Neural progenitor cell (in vitro differentiated cells): ENCODE data around the gene CDK10. TPM values are rescaled to one million over a fixed set of nuclear protein-coding genes. Genes with fewer than 3 reads are reported as not detected.

Experiments
- DNase-seq: peaks from one replicate; pipeline ENCODE4 v3.0.0-alpha.2; 2016; ENCODE audit warnings: low spot score
- H2AFZ ChIP-seq: fragments of 200-600 bp; sonication (generic); replicated peaks from 2 replicates; pipeline ENCODE4 v1.6.1; 2016; ENCODE audit warnings: antibody characterized with exemption
- H3F3A ChIP-seq: fragments of 200-600 bp; sonication (generic); 2 replicates; pipeline ENCODE4 v1.6.1; 2016; ENCODE audit warnings: antibody characterized with exemption, low read depth
- H3K27ac ChIP-seq: fragments of 200-600 bp; sonication (generic); 2 replicates; pipeline ENCODE4 v1.5.1; 2016; ENCODE audit warnings: mild to moderate bottlenecking
- H3K27me3 ChIP-seq: fragments of 200-600 bp; sonication (generic); 2 replicates; pipeline ENCODE4 v1.6.1; 2016; ENCODE audit warnings: mild to moderate bottlenecking, moderate library complexity
- H3K36me3 ChIP-seq: fragments of 200-600 bp; sonication (generic); 2 replicates; pipeline ENCODE4 v1.5.1; 2016
- H3K4me1 ChIP-seq: fragments of 200-600 bp; sonication (generic); 2 replicates; pipeline ENCODE4 v1.6.1; 2016; ENCODE audit warnings: mixed run types
- H3K4me2 ChIP-seq: fragments of 200-600 bp; sonication (generic); 2 replicates; pipeline ENCODE4 v1.6.1; 2016
- H3K4me3 ChIP-seq: fragments of 200-600 bp; sonication (generic); 2 replicates; pipeline ENCODE4 v1.5.1; 2016
- H3K79me2 ChIP-seq: fragments of 200-600 bp; sonication (generic); 2 replicates; pipeline ENCODE4 v1.6.1; 2016; ENCODE audit warnings: low read depth
- H3K9ac ChIP-seq: fragments of 200-600 bp; sonication (generic); 2 replicates; pipeline ENCODE4 v1.6.1; 2016
- H3K9me3 ChIP-seq: fragments of 200-600 bp; sonication (generic); 2 replicates; pipeline ENCODE4 v1.5.1; 2016; ENCODE audit warnings: low read depth
- H4K20me1 ChIP-seq: fragments of 200-600 bp; sonication (generic); 2 replicates; pipeline ENCODE4 v1.6.1; 2016; ENCODE audit warnings: low read depth
- H3K27ac Mint-ChIP-seq: 3 replicates; pipeline ENCODE4 v1.8.0; 2021; ENCODE audit warnings: mixed read lengths
- H3K27me3 Mint-ChIP-seq: 2 replicates; pipeline ENCODE4 v1.8.0; 2022; ENCODE audit warnings: low read depth, mild to moderate bottlenecking, inconsistent platforms, moderate library complexity, mixed read lengths; ENCODE audit not compliant: insufficient read depth
- H3K36me3 Mint-ChIP-seq: 3 replicates; pipeline ENCODE4 v1.8.0; 2021; ENCODE audit warnings: mixed read lengths
- H3K4me1 Mint-ChIP-seq: 3 replicates; pipeline ENCODE4 v1.8.0; 2021; ENCODE audit warnings: mixed read lengths
- H3K4me3 Mint-ChIP-seq: 3 replicates; pipeline ENCODE4 v1.8.0; 2021; ENCODE audit warnings: mild to moderate bottlenecking, moderate library complexity, mixed read lengths
- H3K9me3 Mint-ChIP-seq: 3 replicates; pipeline ENCODE4 v1.8.0; 2020; ENCODE audit warnings: mixed read lengths
- CTCF ChIP-seq: fragments of 200-600 bp; sonication (generic); IDR thresholded peaks from 2 replicates; pipeline ENCODE4 v1.5.1; 2017; ENCODE audit warnings: antibody characterized with exemption, mild to moderate bottlenecking
- EZH2 ChIP-seq: fragments of 200-600 bp; sonication (generic); IDR thresholded peaks from 2 replicates; pipeline ENCODE4 v1.6.1; 2017; ENCODE audit warnings: antibody characterized with exemption, mild to moderate bottlenecking, moderate library complexity
- EZH2phosphoT487 ChIP-seq: fragments of 200-600 bp; sonication (generic); IDR thresholded peaks from 2 replicates; pipeline ENCODE4 v1.6.1; 2017; ENCODE audit warnings: antibody characterized with exemption
- total RNA-seq: library from RNA; depleted of rRNA; stranded (reverse); fragments of >200 nt; gene quantifications from 2 replicates; pipeline ENCODE4 v1.2.3, GENCODE V29; 2015; ENCODE audit warnings: low replicate concordance

CDK10 gene
- total RNA-seq, 1 donor from 2014 or later, result 75.6 TPM

- no peak overlapping the region for H3K4me3 ChIP-seq
- no peak for DNase-seq
- H3K27ac ChIP-seq, result no peak overlapping the region
- H4K20me1 ChIP-seq, result peaks cover 9% of the 10 kb centered on the region
- Mint-ChIP-seq H3K36me3 (peaks cover 41% of the 10 kb centered on the region), H3K9me3 (no peaks in the 10 kb centered on the region), H3K4me1 (peaks cover 17% of the 10 kb centered on the region), H3K4me3 (no peak overlapping the region), H3K27ac (no peak overlapping the region), H3K27me3 (peaks cover 8% of the 10 kb centered on the region)
- no peak overlapping the region for H3K9ac ChIP-seq
- H3K4me2 ChIP-seq, result no peak overlapping the region
- H3K79me2 ChIP-seq, result no peaks in the 10 kb centered on the region
- no peaks in the 10 kb centered on the region for H3K27me3 ChIP-seq
- H2AFZ ChIP-seq, result no peak overlapping the region
- H3K36me3 ChIP-seq, result no peaks in the 10 kb centered on the region
- no peaks in the 10 kb centered on the region for H3K4me1 ChIP-seq
- H3K9me3 ChIP-seq, result no peaks in the 10 kb centered on the region
- TF ChIP-seq EZH2, result no peak
- TF ChIP-seq CTCF, result no peak
- no peak for TF ChIP-seq EZH2phosphoT487
- no peaks in the 10 kb centered on the region for H3F3A ChIP-seq
Measured at GRCh38 chr16:89733322-89733721, 46.8 kb downstream of the CDK10 start.

- no peaks in the 10 kb centered on the region for H3F3A ChIP-seq
- H4K20me1 ChIP-seq, result peaks cover 9% of the 10 kb centered on the region
- Mint-ChIP-seq H3K9me3 (no peaks in the 10 kb centered on the region), H3K4me1 (peaks cover 16% of the 10 kb centered on the region), H3K36me3 (peaks cover 45% of the 10 kb centered on the region), H3K4me3 (no peak overlapping the region), H3K27ac (no peak overlapping the region), H3K27me3 (peaks cover 8% of the 10 kb centered on the region)
- H3K9ac ChIP-seq, result no peak overlapping the region
- H3K36me3 ChIP-seq, result no peaks in the 10 kb centered on the region
- no peak for TF ChIP-seq CTCF
- no peak for TF ChIP-seq EZH2phosphoT487
- no peak for TF ChIP-seq EZH2
- no peak overlapping the region for H2AFZ ChIP-seq
- no peak overlapping the region for H3K4me3 ChIP-seq
- H3K27ac ChIP-seq, result no peak overlapping the region
- no peaks in the 10 kb centered on the region for H3K4me1 ChIP-seq
- H3K4me2 ChIP-seq, result no peak overlapping the region
- DNase-seq, result no peak
- H3K9me3 ChIP-seq, result no peaks in the 10 kb centered on the region
- no peaks in the 10 kb centered on the region for H3K79me2 ChIP-seq
- no peaks in the 10 kb centered on the region for H3K27me3 ChIP-seq
Measured at GRCh38 chr16:89733792-89734191, 47.3 kb downstream of the CDK10 start.

GRCh38 chr16:89736554-89736953 is 50.1 kb downstream of the CDK10 start:
- no peak overlapping the region for H3K9ac ChIP-seq
- Mint-ChIP-seq H3K9me3 (no peaks in the 10 kb centered on the region), H3K27ac (no peak overlapping the region), H3K4me3 (no peak overlapping the region), H3K27me3 (peaks cover 3% of the 10 kb centered on the region), H3K4me1 (peaks cover 4% of the 10 kb centered on the region), H3K36me3 (peaks cover 42% of the 10 kb centered on the region)
- H3F3A ChIP-seq, result no peaks in the 10 kb centered on the region
- H3K4me1 ChIP-seq, result no peaks in the 10 kb centered on the region
- no peak overlapping the region for H3K27ac ChIP-seq
- H3K4me3 ChIP-seq, result no peak overlapping the region
- no peaks in the 10 kb centered on the region for H3K9me3 ChIP-seq
- no peaks in the 10 kb centered on the region for H3K36me3 ChIP-seq
- no peaks in the 10 kb centered on the region for H4K20me1 ChIP-seq
- no peak overlapping the region for H3K4me2 ChIP-seq
- H3K79me2 ChIP-seq, result no peaks in the 10 kb centered on the region
- no peak for DNase-seq
- no peaks in the 10 kb centered on the region for H3K27me3 ChIP-seq
- H2AFZ ChIP-seq, result no peak overlapping the region
- no peak for TF ChIP-seq EZH2phosphoT487
- no peak for TF ChIP-seq EZH2

GRCh38 chr16:89737341-89738071 is 51.0 kb downstream of the CDK10 start:
- Histone ChIP-seq H3K9ac (no peak overlapping the region), H3F3A (no peaks in the 10 kb centered on the region), H2AFZ (no peak overlapping the region), H4K20me1 (no peaks in the 10 kb centered on the region), H3K36me3 (no peaks in the 10 kb centered on the region), H3K27ac (no peak overlapping the region), H3K4me1 (no peaks in the 10 kb centered on the region), H3K9me3 (no peaks in the 10 kb centered on the region), H3K4me2 (no peak overlapping the region), H3K27me3 (no peaks in the 10 kb centered on the region), H3K79me2 (no peaks in the 10 kb centered on the region), H3K4me3 (no peak overlapping the region)
- Mint-ChIP-seq H3K36me3 (peaks cover 38% of the 10 kb centered on the region), H3K4me1 (no peaks in the 10 kb centered on the region), H3K27ac (no peak overlapping the region), H3K4me3 (no peak overlapping the region), H3K27me3 (peaks cover 3% of the 10 kb centered on the region), H3K9me3 (no peaks in the 10 kb centered on the region)
- TF ChIP-seq EZH2phosphoT487 (no peak), EZH2 (no peak), CTCF (no peak)
- DNase-seq, result no peak
